HG02884 (cell line): Measurements from ENCODE around the gene MARCO.
"Not testable (repeated sequence)": the region's sequence is repeated elsewhere in the genome, so short reads cannot be mapped to it uniquely, and the experiment has no call there.

Source experiments
- ATAC-seq: cut with Tn5 transposase; IDR thresholded peaks from one replicate; pipeline ENCODE4 v1.9.1; 2021; ENCODE audit warnings: mild to moderate bottlenecking, moderate library complexity; ENCODE audit not compliant: unreplicated experiment

The MARCO gene

GRCh38 chr2:118925981-118926380 lies 16.0 kb upstream of the MARCO start:
- ATAC-seq, result no peak

DNA sequence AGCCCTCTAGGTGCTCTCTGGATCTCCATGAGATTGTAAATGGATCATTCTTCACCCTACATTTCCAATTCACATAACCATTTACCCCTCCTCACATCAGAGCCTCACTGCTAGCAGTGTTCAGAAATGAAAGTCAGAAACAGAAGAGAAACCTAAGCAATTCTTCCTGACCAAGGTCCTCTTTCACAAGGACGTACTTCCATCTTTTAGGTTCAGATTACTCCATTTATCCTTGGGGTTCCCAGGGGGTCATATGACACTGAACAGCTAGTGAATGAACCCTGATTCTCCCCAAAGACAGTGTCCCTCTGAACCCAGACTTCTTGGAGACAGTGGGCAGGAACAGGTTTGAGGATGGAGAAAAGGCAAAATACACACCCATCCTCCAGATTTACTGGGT lies 12.9 kb upstream of the MARCO start:
- no peak for ATAC-seq

- ATAC-seq, result no peak
Observed at GRCh38 chr2:118932949-118933348, 9.0 kb upstream of the MARCO start.

- no peak for ATAC-seq
Observed at GRCh38 chr2:118936306-118936705, 5.7 kb upstream of the MARCO start.

DNA sequence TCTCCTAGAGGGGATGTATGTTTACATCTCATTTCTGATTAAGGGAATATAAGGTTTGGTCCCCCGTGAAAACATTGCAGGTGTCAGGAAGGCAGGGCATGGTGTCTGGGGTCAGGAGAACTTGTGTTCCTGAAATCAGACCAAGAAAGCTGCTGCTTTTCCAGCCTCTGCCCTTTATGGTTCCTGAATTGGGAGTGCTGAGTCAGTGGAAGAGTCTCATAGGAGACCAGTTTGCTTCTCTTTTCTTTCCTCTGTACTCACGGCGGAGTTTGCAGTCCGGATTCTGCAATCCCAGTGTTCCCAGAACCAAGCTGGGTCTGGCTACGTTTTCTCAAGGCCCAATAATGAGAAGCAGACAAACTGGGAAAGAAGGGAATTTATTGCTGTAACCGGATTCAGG lies 5.1 kb upstream of the MARCO start:
- no peak for ATAC-seq

DNA sequence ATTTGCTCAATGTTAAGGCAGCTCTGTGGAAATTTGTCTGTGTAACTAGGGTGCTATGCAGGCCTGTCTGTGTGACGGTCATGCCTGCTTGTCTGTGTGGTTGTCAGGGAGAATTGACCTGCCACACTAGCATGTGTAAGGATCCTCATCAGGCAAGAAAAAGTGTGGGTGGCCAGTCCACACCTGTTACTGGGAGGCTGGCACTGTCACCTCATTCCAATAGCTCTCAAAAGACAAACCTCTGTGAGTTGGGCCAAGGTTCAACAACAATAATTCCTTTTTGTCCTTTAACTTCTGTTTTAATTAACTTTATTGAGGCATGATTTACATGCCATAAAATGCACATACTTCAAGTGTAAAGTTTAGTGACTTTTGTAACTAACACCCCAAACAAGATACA lies 4.2 kb upstream of the MARCO start:
- no peak for ATAC-seq

GRCh38 chr2:118939994-118940393 lies 2.0 kb upstream of the MARCO start:
- no peak for ATAC-seq

DNA sequence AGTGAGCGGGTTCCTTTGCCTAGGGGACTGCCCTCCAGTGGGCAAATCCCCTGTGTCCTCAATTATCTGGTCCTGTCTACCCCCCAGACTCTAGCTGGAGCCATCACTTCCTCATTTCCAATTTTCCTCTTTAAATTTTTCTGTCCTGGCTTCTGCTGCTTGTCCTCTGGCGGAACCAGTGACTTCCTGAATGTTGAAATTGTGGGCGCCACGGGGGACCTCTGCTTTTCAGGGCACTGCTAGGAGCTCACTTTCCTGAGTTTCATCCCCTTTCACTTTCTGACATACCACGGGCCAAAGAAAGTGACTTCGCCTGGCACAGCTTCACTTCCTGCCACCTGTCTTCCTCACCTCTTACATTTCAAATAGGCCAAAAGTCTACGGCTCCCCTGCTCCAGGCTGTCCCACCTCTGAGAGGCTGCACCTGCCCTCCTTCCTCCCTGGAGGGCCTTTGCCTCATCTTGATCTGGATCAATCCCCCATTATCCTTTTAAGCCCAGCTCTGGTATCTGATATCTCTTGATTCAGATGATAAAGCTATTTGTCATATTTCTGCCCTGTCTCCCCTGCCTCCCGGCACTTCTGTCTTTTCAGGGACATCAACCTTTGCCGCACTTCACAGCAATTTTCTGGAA lies 1.4 kb upstream of the MARCO start:
- no peak for ATAC-seq

DNA sequence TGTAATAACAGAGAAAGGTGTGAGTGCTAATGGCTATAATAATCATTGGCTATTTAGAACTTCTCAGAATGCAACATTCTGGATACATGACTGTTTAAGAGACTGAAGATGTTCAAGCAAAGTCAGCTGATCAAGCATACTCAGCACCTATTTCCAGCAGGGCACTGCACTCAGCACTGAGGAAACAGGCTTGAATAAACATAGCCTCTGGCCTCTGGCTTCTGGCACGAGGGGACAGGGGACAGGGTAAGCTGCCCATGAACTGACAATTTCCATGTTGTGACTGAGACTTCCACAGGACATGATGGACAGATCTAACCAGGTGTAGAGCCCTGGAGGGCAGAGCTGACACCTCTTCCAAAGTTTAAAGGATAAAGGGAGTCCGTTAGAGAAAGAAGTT lies 1.3 kb downstream of the MARCO start:
- no peak for ATAC-seq

GRCh38 chr2:118945881-118946280 lies 3.9 kb downstream of the MARCO start:
- ATAC-seq, result no peak

DNA sequence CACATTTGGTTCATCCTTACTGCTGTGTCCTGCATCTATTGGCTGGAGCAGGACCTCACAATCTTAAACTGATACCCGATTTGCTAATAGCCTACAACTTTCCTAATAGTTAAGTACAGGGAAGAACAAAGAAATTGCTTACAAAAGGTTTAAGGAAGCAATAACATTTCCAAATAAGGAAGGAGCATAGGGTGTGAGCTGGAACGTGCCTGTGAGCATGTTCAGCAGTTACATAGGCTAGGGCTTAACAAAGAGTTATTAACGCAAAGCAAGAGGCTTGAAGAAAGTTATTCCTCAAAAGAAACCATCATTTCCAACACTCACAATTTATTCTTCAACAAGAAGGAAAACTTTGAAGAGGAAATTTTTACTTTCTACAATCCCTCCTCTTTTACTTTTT lies 6.3 kb downstream of the MARCO start:
- not testable (repeated sequence) for ATAC-seq

DNA sequence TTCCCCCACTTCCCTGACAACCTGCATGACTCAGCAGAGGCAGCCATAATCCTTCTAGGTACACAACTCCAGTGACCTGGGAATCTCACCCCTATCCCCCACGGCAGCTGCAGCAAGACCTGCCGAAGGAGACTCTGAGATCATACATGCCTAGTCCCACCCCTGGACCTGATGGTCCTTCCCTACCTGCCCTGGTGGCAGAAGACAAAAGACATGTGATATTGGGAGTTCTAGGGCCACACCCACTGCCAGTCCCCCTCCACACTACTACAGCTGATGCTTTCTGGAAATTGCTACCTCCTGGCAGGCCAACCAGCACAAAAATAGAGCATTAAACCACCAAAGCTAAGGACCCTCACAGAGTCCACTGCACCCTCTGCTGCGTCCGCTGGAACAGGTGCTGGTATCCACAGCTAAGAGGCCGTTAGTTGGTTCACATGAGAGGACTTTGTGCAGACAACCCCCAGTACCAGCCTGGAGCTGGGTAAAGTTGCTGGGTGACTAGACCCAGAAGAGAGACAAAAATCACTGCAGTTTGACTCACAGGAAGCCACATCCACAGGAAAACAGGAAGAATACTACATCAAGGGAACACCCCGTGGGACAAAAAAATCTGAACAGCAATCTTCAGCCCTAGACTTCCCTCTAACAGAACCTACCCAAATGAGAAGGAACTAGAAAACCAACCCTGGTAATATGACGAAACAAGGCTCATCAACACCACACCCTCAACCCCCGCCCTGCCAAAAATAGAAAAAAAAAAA lies 12.5 kb downstream of the MARCO start:
- no peak for ATAC-seq

GRCh38 chr2:118965737-118966136 lies 23.7 kb downstream of the MARCO start:
- no peak for ATAC-seq

GRCh38 chr2:118967124-118967880 lies 25.3 kb downstream of the MARCO start:
- ATAC-seq, result no peak

GRCh38 chr2:118968042-118968441 lies 26.0 kb downstream of the MARCO start:
- no peak for ATAC-seq

DNA sequence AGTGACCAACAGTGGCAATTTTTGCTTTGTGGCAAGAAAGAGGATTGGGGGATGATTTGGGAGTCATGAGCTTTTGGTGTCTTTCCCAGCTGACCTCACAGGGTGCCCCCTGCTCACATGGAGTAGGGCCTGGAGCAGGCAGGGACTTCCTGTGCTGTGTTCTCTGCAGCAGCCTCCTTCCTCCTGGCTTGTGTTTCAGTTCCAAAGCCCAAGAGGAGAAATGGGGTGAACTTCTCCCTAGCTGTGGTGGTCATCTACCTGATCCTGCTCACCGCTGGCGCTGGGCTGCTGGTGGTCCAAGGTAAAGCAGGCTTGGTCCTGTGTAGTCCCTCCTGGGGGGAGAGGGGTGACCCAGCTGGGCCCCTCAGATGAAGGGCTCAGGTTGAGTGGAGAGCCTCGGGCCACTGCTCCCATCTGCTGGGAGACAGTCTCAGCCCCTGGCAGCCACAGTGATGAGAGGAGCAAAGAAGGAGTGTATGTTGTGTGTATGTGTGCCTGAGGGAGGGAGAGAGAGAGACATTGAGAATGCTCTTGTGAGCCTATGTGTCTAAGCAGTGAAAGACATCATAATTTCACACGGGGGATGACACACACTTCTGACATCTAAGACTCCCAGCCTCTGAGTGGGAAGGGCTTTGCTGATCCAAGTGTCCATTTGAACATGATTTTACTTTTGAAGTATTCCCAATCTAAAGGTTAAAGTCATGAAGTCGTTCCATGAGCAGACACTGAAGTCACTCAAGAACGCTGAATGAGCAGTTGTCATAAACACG lies 27.2 kb downstream of the MARCO start:
- ATAC-seq, result no peak

DNA sequence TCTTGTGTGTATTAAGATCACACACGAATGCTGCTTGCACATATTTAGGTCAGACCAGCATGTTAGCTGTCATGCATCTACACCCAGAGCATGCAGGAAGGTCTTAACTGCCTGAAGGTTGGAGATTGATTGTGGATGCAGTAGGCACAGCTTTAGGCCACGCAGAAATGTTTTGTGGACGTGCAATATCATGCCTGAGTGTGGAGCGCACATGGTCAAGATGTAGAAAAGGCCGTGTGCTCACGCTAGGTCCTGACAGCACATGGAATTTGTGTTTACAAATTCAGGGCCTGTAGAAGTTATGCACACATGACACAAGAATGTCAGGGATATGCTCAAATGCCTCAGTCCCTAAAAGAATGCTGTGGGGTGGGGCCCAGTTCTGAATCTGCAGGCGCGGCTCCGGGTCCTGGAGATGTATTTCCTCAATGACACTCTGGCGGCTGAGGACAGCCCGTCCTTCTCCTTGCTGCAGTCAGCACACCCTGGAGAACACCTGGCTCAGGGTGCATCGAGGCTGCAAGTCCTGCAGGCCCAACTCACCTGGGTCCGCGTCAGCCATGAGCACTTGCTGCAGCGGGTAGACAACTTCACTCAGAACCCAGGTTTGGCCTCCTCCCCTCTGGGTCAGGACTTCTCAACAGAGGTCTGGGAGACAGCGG lies 27.9 kb downstream of the MARCO start:
- ATAC-seq, result no peak

GRCh38 chr2:118970396-118971135 lies 28.6 kb downstream of the MARCO start:
- no peak for ATAC-seq

DNA sequence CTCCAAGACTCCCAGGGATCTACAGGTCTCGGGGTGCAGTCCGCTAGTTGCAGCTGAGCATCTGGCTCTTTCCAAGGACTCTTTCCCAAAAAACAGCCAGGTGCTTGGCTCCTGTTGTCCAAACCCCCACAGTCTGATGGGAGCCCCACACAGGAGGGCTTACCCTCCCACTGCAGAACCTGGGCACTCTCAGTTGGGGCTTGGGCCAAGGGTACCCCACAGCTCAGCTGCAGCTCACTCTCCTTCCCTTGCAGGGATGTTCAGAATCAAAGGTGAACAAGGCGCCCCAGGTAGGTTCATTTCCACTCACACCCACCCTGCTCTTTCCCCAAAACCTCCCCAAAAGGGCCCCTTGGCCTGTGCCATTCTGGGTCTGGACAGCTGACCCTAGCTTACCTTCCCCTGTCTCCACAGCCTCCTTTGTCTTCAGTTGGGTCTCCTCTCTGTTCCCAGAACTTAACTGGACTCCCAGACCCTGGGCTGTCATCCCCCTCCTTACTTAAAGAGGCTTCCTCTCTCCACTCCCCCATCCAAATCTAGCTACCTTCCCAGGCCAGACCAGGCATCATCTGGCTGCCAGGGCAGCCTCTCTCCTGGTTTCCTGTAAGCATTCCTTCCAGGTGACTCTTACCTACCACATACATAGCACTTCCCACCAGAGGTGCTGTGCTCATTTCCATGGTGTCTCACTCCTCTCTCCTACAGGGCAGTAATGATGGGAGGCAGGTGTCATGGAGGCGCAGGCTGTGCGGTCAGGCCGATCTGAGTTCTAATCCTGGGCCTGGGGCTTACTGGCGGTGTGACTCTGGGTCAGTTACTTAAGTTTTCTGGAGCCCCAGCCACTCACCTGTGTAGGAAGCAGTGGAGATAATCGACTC lies 29.5 kb downstream of the MARCO start:
- ATAC-seq, result no peak
